GM18507 (cell line): ENCODE results near the gene KANSL1L.
A peak's percentile ranks its signal among the peaks of the same experiment; 100 is the strongest.

Source experiments
- DNase-seq: peaks from one replicate; pipeline ENCODE4 v3.0.0; 2011; ENCODE audit warnings: low read depth; ENCODE audit not compliant: insufficient read length; ENCODE audit errors: extremely low spot score
- FAIRE-seq: peaks from 2 replicates; lab custom pipeline; 2011; peaks lifted over from hg19 to GRCh38; lab: Jason Lieb, UNC

Gene KANSL1L

DNA sequence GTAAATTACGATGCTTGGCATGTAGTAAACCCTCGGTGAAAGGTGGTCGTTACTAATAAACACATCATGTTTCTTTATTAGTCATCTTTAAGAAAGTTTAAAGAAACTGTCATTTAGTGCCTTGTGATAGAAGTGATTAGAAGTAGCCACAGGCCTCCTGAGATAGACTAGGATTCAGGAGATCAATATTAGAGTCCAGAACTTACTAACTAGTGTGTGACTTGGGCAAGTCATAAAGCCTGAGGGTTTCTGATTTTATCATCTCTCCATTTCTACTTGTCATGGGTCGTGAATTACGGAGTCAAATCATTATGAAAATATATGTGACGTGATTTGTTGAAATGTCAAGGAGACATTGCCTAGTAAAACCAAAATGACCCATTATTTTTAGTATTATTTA, 162.1 kb downstream of the KANSL1L start:
- DNase-seq: no peak
- FAIRE-seq: no peak

GRCh38 chr2:210007895-210008294, 163.3 kb downstream of the KANSL1L start:
- DNase-seq (no peak), FAIRE-seq (peak; percentile 61)

DNA sequence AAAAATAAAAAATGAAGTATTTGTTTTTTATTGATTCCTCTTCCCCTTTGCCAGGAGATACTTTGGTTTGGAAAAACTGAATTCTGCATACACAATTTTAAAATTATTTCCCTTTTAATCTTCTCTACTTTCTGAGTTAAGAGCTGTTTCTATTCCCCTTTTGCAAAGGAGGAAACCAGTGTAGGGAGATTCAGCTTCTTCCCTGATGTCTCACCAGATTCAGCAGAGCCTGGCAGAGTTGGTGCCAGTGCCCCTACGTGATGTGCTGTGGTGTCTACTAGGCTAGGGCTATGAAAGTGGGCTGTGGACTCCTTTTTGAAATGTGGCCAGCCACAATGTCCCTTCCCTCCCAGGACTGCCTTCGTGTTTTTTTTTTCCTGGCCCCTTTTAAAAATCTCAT, 166.3 kb downstream of the KANSL1L start:
- FAIRE-seq: no peak
- no peak for DNase-seq

DNA sequence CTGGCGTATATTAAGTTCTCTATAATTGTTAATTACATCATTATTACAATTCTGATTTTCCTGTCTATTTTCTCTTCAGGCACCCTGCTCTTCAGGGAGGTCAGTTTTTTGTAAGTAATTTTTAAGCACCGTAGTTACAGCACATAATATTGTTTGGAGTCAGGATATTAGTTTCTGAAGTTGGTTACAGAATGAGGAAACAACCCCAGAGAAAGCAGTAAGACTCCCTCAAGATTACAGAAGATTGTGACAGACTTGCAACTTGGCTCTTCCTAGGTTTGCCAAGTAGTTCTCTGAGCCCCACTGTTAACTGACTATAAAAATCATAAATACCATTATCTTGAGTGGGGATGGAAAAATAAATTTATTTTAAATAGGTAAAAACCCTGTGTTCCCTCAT, 167.8 kb downstream of the KANSL1L start:
- FAIRE-seq: no peak
- DNase-seq: no peak

DNA sequence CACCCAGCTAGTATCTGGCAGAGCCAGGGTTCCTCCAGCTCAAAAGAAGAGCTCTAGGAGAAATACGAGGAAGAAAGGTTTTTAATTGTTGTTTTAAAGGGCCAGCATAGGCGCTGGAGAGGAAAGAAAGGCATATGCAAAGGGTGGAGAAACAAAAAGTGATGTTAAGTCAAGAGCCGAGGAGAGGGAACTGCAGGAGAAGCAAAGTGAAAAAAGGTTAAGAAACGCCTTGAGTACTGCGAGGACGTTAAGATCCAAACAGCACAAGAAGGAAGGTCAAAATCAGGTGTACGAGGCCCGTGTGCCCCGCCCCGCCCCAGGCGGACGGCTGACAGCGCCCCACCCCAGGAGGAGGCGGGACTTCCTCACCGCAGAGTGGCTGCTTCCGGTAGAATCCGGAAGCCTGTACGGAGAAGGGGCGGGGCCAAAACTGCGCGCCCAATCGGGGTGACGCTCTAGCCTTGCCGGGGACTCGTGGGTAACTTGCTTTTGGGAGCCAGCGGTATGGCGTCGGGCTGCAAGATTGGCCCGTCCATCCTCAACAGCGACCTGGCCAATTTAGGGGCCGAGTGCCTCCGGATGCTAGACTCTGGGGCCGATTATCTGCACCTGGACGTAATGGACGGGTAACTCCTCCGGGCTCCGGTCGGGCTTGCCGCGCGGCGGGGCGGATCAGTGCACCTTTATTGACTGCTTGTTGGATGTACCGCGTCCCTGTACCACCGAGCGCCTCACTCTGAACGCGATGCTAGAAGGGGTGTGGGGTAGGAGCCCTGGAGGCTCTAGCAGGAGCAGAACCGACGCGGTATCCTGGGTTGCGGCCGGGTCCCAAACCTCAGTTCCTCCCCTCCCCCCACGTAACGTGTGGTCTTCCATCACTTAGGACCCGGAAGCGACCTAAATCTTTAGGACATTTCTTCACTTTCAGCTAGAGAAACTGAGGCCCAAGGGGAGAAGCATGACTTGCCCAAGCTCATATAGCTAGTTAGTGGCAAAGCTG, 168.8 kb downstream of the KANSL1L start, which contains the start of gene RPE:
Gene RPE, plus strand, starts transcription at position 481 of the 1,000 bp plus-strand sequence. Its CDS starts 24 bp downstream, at position 505.
- peak; percentile 79 for DNase-seq
- peak; percentile 99 for FAIRE-seq

DNA sequence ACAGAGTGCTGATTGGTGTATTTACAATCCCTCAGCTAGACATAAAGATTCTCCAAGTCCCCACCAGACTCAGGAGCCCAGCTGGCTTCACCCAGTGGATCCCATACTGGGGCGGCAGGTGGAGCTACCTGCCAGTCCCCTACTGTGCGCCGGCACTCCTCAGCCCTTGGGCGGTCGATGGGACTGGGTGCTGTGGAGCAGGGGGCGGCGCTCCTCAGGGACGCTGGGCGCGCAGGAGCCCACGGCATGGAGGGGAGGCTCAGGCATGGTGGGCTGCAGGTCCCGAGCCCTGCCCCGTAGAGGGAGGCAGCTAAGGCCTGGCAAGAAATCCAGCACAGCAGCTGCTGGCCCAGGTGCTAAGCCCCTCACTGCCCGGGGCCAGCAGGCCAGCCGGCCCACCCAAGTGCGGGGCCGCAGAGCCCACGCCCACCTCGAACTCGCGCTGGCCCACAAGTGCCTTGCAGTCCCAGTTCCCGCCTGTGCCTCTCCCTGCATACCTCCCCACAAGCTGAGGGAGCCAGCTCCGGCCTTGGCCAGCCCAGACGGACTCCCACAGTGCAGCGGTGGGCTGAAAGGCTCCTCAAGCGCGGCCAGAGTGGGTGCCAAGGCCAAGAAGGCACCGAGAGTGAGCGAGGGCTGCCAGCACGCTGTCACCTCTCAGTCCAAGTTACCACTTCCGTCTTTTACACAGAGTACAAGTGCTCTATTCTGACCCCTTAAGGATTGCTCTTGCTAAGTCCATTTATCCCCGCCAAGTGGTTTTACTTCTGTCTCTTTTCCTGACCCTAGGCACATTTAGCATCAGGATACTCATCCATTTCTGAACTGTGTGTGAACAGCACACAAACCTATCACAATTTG, 170.5 kb downstream of the KANSL1L start:
- FAIRE-seq (no peak), DNase-seq (no peak)

DNA sequence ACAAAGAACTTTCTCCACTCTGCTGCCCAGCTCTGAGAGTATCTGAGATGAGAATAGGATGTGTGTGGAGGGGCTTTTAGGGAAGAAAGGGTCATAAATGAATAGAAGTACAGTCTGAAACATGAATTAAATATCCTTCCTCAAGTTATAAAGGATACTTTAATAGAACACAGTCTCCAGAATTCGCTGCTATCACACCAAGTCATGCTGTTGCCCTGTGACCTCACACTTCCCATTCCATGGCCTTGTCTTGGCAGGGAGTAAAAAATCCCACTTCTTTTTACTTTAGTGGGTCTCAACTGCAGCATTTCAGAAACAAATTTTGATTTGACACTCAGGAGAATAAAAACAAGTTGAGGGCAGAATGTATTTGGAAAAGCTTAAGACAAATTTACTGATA, 172.6 kb downstream of the KANSL1L start:
- no peak for DNase-seq
- no peak for FAIRE-seq

DNA sequence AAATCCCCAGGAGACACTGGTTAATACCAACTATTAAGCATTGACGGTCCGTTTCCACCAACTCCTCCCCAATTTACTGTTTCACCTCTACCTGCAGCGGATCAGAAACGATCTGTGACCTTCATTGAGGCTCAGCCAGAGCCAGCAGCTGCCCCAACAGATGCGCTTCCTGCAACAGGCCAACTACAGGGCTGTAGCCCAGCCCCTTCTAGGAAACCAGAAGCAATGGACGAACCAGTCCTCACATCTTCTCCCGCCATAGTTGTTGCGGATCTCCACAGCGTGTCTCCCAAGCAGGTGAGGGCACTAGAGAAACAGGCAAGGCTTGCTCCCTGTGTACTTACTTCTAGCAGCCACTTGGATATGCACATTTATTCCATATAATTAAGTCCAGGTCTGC, 177.2 kb downstream of the KANSL1L start:
- no peak for FAIRE-seq

GRCh38 chr2:209990838-209991237, 180.4 kb downstream of the KANSL1L start:
- DNase-seq (no peak), FAIRE-seq (no peak)

More for the DNA sequence above, 177.2 kb downstream of the KANSL1L start:
- no peak for DNase-seq

DNA sequence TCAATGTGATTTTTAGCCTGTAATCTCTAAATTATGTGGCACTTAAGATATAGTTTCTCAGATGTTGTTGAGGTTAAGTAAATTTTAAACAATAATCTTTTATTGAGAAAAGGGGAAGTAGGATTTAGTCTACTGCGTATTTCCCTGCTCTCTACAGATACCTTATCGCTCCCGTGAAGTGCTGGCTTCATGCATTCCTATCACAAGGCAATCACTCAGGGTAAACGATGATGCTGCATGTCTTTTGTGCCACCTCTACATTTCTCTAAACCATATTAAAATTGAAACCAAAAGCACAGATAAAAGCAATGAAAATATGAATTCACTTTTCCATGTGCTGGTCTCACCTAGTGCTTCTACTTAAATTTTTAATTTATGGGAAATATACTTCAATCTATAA, 183.2 kb downstream of the KANSL1L start:
- FAIRE-seq (no peak), DNase-seq (no peak)

GRCh38 chr2:209986415-209986814, 184.8 kb downstream of the KANSL1L start:
- DNase-seq: no peak
- no peak for FAIRE-seq

GRCh38 chr2:209985874-209986273, 185.3 kb downstream of the KANSL1L start:
- FAIRE-seq (no peak), DNase-seq (no peak)

DNA sequence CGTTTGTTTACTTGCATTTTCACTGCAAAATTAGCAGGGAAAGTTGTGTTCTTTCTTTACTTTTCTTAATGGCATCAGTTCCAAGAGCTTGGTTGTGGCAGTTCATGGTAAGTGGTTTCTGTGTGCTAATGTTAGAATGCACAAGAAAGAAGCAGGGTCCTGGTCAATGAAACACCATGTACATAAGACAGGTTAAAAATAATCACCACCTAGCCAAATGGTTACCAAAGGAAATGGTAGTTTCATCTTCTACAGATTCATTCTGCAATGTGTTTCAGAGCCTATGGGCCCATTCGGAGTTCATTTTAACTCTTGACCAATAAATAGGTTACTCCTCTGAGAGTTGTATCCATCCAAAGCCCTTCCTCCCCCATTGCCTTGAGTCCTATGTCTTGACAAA, 186.9 kb downstream of the KANSL1L start:
- FAIRE-seq (no peak), DNase-seq (no peak)

DNA sequence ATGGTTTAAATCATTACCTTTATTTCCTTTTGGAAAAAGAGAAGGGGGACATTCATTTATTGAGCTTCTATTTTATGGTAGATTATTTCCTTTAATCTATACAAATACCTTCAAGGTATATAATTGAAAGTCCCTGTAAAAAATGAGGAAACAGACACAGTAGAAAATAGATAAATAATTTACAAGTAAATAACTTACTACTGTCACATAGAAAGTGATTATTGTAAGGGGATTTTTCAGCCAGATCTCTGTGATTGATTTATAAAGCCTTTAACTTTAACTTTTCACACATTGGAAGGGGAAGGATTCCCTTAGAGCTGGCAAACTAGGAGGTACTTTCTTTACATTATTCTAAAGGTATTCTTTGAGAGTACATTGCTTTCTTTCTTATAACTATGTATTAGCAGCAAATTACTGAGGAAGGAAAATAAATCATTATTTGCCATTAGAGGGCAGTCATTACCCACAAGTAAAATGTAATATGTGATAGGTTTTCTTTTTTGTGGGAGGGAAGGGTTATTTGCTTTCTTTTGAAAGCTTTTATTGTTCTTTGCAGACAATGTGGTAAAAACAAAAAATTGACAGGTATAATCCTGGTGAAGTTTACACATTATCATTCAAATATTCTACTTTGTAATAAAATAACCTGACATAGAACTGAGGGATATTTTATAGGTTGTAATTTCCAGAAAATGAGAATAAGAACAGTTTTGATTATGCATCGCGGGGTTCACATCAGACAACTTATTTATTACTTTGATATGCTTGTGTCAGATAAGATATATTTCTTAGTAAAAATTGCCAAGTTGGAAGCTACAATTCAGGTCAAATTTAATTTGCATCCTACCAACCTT, 193.6 kb downstream of the KANSL1L start:
- FAIRE-seq (peak; percentile 81), DNase-seq (peak; percentile 25)

DNA sequence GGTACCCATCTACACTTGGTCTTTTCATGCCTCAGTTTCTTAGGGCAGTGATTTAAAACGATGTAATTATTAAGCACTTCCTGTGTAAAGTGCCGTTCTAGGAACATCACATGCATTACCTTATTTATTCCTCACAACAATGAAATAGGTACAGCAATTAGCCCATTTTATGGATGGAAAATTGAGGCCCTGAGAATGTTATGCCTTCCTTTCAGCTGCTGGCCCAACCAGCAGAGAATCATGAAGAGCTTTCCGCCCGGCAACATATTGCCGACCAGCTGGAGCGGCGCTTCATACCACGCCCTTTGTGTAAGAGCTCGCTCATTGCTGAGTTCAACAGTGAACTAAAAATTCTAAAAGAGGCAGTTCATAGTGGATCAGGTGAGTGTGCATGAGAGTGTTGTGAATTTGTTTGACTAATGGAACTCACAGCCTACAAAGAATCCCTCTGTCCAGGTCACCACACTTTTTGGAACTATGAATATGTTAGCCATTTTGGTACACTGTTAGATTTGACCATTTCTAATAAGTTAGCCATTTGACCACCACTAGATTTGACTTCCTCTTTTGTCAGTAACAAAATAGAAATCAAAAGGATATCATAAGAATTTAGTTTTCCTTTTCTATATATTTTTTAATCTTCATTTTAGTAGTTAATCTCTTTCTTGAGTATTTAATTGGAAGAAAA, 194.4 kb downstream of the KANSL1L start:
- no peak for DNase-seq
- FAIRE-seq: peak; percentile 71

DNA sequence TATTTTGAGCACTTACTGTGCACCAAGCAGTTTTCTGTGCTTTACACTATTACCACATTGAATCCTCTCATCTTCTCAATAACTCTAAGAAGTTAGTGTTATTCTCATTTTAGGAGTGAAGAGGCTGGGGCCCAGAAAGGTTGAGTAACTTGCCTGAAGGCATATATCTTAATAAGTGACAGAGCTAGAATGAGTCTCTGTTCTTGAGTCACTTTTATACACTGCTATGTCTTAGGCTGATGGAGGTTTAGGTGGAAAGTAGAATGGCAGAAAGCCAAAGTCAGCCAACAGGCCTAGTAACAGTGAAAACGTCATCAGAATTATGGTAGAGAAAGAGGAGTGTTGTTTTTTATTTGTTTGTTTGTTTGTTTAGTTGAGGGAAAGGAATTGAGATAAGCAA, 196.6 kb downstream of the KANSL1L start:
- DNase-seq (no peak), FAIRE-seq (no peak)

- FAIRE-seq (no peak), DNase-seq (no peak)
Measured at GRCh38 chr2:209973328-209973727, 197.9 kb downstream of the KANSL1L start.
